ENCODE results near the gene ANKFY1.

- TF ChIP-seq CTCF (IDR thresholded peaks at IDR 0.05) = no peak
- no peak for TF ChIP-seq MXI1 (IDR thresholded peaks at IDR 0.05; ENCODE audit: low read depth, low read length)
- TF ChIP-seq EZH2phosphoT487 (IDR thresholded peaks at IDR 0.05; ENCODE audit: borderline replicate concordance, low read depth) = no peak
- TF ChIP-seq MEF2A (IDR thresholded peaks at IDR 0.05; ENCODE audit: borderline replicate concordance, low read depth) = no peak
- no peak for TF ChIP-seq USF2 (IDR thresholded peaks at IDR 0.05; ENCODE audit: borderline replicate concordance, low read depth, low read length)
- TF ChIP-seq SIN3A (IDR thresholded peaks at IDR 0.05; ENCODE audit: borderline replicate concordance, low read depth, low read length) = no peak
- no peak for TF ChIP-seq RFX5 (IDR thresholded peaks at IDR 0.05; ENCODE audit: low read length)
- no peak for TF ChIP-seq EP300 (IDR thresholded peaks at IDR 0.05; ENCODE audit: borderline replicate concordance in 1 of 2, low read depth in 1 of 2, low read length in 1 of 2)
- TF ChIP-seq TAF1 (IDR thresholded peaks at IDR 0.05; ENCODE audit: borderline replicate concordance, low read depth, low read length) = no peak
- no peak for TF ChIP-seq RCOR1 (IDR thresholded peaks at IDR 0.05; ENCODE audit: low read length)
- TF ChIP-seq USF1 (IDR thresholded peaks at IDR 0.05; ENCODE audit: borderline replicate concordance, low read depth) = no peak
- no peak for TF ChIP-seq MAX (IDR thresholded peaks at IDR 0.05; ENCODE audit: low read depth)
- TF ChIP-seq POLR2AphosphoS5 (IDR thresholded peaks at IDR 0.05; ENCODE audit: low read depth, low read length) = no peak
- TF ChIP-seq RAD21 (IDR thresholded peaks at IDR 0.05; ENCODE audit: low read length) = no peak
These were observed 2.3 kb downstream of the ANKFY1 start for GRCh38 chr17:4261452-4261851.

Data from SK-N-SH (cell line).